Right lobe of liver (tissue), 6 donors: ENCODE measurements around the gene NPAS4. TPM values are rescaled to one million over a fixed set of nuclear protein-coding genes. Genes with fewer than 3 reads are reported as not detected.

Source experiments
- ATAC-seq, 4 donors: fragments of 200-7000 bp; cut with Tn5 transposase; one replicate each; pipeline ENCODE4 v1.9.1; 2020; ENCODE audit warnings: mild to moderate bottlenecking in 4 of 4, moderate library complexity in 4 of 4
- DNase-seq, 3 donors: peaks; one replicate each; pipeline ENCODE4 v3.0.0-alpha.2; 2020
- H3K27ac ChIP-seq, 3 donors: fragments of 200-600 bp; one replicate each; pipeline ENCODE4 v1.8.0; 2022
- H3K27me3 ChIP-seq, 2 donors: fragments of 200-600 bp; one replicate each; pipeline ENCODE4 v1.8.0; 2022
- H3K36me3 ChIP-seq, 4 donors: fragments of 200-600 bp; sonication (generic) in 1 of 4; one replicate each; pipeline versions ENCODE4 v1.5.1 to v1.8.0; 2017 to 2022; ENCODE audit warnings: control low read depth in 1 of 4
- H3K4me1 ChIP-seq, 4 donors: fragments of 200-600 bp; sonication (generic) in 1 of 4; one replicate each; pipeline versions ENCODE4 v1.5.1 to v1.8.0; 2017 to 2022; ENCODE audit warnings: control low read depth in 1 of 4
- H3K4me3 ChIP-seq, 3 donors: fragments of 200-600 bp; one replicate each; pipeline ENCODE4 v1.8.0; 2022
- H3K9me3 ChIP-seq, 4 donors: fragments of 200-600 bp; sonication (generic) in 1 of 4; one replicate each; pipeline versions ENCODE4 v1.5.1 to v1.8.0; 2017 to 2022; ENCODE audit warnings: control low read depth in 1 of 4
- POLR2A ChIP-seq: fragments of 450-650 bp; IDR thresholded peaks from one replicate; pipeline ENCODE4 v1.6.1; 2017; ENCODE audit warnings: antibody characterized with exemption, mild to moderate bottlenecking
- WGBS: methylation state at CpG from one replicate; pipeline ENCODE4 v1.1.6; 2018; ENCODE audit warnings: low coverage, low lambda C conversion rate; ENCODE audit not compliant: insufficient coverage; ENCODE audit errors: missing lambda C conversion rate; 5-methylcytosine and 5-hydroxymethylcytosine counted together
- intact Hi-C, 2 donors: fragments of 100-400 bp; cut with DNase I; formaldehyde crosslinking; loops; one replicate each; pipeline versions ENCODE4 v1.11.2 to v1.14.1; 2022
- total RNA-seq, 6 experiments: library from RNA; depleted of rRNA in 2 of 6; stranded (reverse); fragments of >200 nt in 2 of 6; fragmentation: NEBNext Ultra II Directional in 3 of 6; extraction: Animal tissue kit (Norgen Biotek cat#: 25700) in 3 of 6; gene quantifications; one replicate each; pipeline versions ENCODE4 v1.1.0 to v1.2.4, GENCODE V29; 2016 to 2023
- TF ChIP-seq, protein P1 (sequence below), 4 donors: fragments of 200-600 bp in 3 of 4; fragments of 450-650 bp in 1 of 4; IDR thresholded peaks; one replicate each; pipeline versions ENCODE4 v1.5.1 to v1.8.0; 2016 to 2022; ENCODE audit warnings: antibody characterized with exemption in 4 of 4, mild to moderate bottlenecking in 2 of 4
- donor health status: DM: no; HTN: yes; CAD: no.
- donor health status: DM: no; HTN: no; CAD: no.
- donor health status: DM: no; HTN: no; CAD: no.
- donor health status: DM: no; HTN: yes; CAD: no.
- donor health status: DM: no; HTN: yes; CAD: no.

Gene NPAS4
- total RNA-seq, 6 experiments from 2014 or later: not detected

DNA sequence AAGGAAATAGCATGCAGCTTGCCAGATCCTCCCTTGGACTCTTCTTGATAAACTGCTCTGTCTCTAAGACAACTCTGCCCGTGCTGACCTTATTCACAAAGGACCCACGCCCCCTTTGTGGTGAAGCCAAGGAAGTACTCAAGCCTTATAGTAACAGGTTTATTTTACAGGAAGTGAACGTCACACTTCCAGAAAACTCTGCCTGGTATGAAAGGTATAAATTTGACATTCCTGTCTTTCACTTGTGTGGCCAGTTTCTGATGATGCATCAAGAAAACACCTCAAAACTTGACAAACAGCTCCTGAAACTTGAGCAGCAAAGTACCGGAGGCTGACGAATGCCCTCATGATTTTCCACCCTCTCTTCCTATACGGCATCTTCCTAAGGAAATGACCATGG, 33.4 kb downstream of the NPAS4 start:
- Histone ChIP-seq H3K27me3 (no peaks in the 10 kb centered on the region), H3K27ac (no peak overlapping the region), H3K36me3 (no peaks in the 10 kb centered on the region), H3K9me3 (no peaks in the 10 kb centered on the region), H3K4me3 (no peak overlapping the region), H3K4me1 (no peaks in the 10 kb centered on the region)
- DNase-seq (no peak), ATAC-seq (no peak)
- intact Hi-C loops: no loop called here
- TF ChIP-seq, protein P1, sequence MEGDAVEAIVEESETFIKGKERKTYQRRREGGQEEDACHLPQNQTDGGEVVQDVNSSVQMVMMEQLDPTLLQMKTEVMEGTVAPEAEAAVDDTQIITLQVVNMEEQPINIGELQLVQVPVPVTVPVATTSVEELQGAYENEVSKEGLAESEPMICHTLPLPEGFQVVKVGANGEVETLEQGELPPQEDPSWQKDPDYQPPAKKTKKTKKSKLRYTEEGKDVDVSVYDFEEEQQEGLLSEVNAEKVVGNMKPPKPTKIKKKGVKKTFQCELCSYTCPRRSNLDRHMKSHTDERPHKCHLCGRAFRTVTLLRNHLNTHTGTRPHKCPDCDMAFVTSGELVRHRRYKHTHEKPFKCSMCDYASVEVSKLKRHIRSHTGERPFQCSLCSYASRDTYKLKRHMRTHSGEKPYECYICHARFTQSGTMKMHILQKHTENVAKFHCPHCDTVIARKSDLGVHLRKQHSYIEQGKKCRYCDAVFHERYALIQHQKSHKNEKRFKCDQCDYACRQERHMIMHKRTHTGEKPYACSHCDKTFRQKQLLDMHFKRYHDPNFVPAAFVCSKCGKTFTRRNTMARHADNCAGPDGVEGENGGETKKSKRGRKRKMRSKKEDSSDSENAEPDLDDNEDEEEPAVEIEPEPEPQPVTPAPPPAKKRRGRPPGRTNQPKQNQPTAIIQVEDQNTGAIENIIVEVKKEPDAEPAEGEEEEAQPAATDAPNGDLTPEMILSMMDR (IDR thresholded peaks at IDR 0.05): no peak
- no peak for TF ChIP-seq POLR2A
- WGBS: 26% methylated on average over 6 of the region's 6 CpGs

DNA sequence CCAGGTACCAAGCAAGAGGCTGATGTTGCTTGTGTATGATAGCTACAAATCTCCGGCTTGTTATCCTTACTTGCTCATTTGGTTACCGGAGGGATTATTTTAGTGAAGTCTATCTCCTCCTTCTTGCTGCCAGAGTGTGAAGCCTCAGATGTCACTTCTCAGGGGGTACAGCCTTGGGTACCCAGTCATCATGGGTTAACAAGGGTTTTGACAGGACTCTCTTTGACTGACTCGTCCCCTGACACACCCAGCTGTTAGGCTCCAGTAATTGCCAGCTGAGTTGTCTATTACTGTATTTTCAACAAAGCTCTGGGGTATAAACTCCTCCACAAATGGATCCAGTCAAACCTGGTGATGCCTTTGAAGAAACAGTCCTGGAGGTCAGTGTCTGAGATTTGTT, 34.0 kb downstream of the NPAS4 start:
- intact Hi-C loops: no loop called here
- H3K36me3 ChIP-seq: no peaks in the 10 kb centered on the region

DNA sequence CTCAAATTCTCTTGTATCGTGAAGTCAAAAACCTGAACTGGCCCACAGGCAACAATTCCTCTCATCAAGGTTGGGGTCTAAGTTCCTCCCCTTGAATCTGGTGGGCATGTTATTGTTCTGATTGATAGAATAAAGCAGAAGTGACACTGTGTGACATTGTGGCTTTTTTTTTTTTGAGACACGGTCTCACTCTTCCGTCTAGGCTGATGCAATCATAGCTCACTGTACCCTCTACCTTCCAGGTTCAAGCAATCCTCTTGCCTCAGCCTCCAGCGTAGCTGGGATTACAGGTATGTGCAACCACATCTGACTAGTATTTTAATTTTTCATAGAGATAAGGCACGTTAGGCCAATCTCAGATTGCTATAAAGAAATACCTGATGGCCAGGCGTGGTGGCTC, 37.0 kb downstream of the NPAS4 start:
- ATAC-seq: no peak
- intact Hi-C loops: no loop called here
- Histone ChIP-seq H3K27ac (no peak overlapping the region), H3K36me3 (no peaks in the 10 kb centered on the region), H3K4me1 (no peaks in the 10 kb centered on the region), H3K9me3 (no peaks in the 10 kb centered on the region), H3K27me3 (no peaks in the 10 kb centered on the region), H3K4me3 (no peak overlapping the region)
- WGBS: 55% methylated on average over 6 of the region's 6 CpGs
- TF ChIP-seq, protein P1 (IDR thresholded peaks at IDR 0.05): no peak
- no peak for TF ChIP-seq POLR2A
- no peak for DNase-seq

More for the DNA sequence above, 34.0 kb downstream of the NPAS4 start:
- H3K9me3 ChIP-seq: no peaks in the 10 kb centered on the region
- H3K27ac ChIP-seq: no peak overlapping the region
- H3K27me3 ChIP-seq: no peaks in the 10 kb centered on the region
- DNase-seq (no peak), ATAC-seq (no peak)
- 50% methylated on average over 2 of the region's 3 CpGs for WGBS
- no peak overlapping the region for H3K4me3 ChIP-seq
- TF ChIP-seq POLR2A: no peak
- TF ChIP-seq, protein P1 (IDR thresholded peaks at IDR 0.05): no peak
- no peaks in the 10 kb centered on the region for H3K4me1 ChIP-seq

DNA sequence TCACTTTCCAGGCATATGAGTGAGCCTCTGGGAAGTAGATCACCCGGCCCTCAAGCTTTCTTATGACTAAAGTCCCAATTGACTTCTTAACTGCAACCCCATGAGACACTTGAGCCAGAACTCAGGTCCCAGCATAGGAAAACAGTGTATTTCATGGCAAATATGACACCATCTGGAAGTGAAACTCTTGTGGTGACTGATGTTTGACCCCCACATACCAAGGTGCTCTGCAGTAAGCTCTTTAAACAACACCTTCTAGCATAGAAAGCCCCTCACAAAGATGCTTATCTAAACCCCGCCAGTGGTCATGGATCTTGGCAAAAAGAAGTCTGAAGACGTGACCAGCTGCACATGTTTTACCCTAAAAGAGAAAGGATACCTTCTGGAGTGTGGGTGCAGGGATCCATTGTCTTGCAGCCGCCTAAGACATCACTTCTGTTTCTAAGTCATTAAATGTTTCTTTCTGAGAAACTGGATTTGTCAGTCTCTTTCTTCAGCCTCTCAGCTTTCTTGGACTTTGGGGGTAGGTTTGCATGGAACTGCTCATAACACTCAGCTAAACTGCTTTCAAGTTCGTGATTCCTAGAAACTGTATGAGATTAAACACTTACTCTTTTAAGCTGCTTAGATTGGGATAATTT, 38.4 kb downstream of the NPAS4 start:
- TF ChIP-seq, protein P1 (IDR thresholded peaks at IDR 0.05): no peak
- no peak for TF ChIP-seq POLR2A
- intact Hi-C loops: no loop called here
- DNase-seq (no peak), ATAC-seq (no peak)
- H3K4me3 ChIP-seq: no peak overlapping the region
- H3K4me1 ChIP-seq: no peaks in the 10 kb centered on the region
- H3K9me3 ChIP-seq: no peaks in the 10 kb centered on the region
- H3K27ac ChIP-seq: no peak overlapping the region
- no peaks in the 10 kb centered on the region for H3K36me3 ChIP-seq
- H3K27me3 ChIP-seq: no peaks in the 10 kb centered on the region
- WGBS: 52% methylated on average over 5 of the region's 5 CpGs

DNA sequence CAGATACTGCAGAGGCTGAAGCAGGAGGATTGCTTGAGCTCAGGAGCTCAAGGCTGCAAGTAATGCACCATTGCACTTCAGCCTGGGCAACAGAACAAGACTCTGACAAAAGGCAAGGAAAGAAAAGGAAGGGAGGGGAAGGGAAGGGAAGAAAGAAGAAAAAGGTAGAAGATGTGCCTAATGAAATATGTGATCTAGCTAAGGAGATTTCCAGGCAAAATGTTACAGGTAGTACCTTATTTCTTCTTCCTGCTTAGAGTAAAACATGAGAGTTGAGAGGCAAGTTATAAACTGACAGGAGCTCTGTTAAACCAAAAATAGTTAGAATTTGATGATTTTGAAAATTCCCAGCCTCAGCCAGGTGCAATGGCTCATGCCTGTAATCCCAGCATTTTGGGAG, 41.2 kb downstream of the NPAS4 start:
- Histone ChIP-seq H3K27ac (no peak overlapping the region), H3K27me3 (no peaks in the 10 kb centered on the region), H3K4me3 (no peak overlapping the region), H3K36me3 (no peaks in the 10 kb centered on the region), H3K9me3 (no peaks in the 10 kb centered on the region), H3K4me1 (no peaks in the 10 kb centered on the region)
- ATAC-seq: no peak
- TF ChIP-seq POLR2A: no peak
- TF ChIP-seq, protein P1 (IDR thresholded peaks at IDR 0.05): no peak
- intact Hi-C loops: no loop called here
- no peak for DNase-seq
